ENCODE data around the gene FCN1.

DNA sequence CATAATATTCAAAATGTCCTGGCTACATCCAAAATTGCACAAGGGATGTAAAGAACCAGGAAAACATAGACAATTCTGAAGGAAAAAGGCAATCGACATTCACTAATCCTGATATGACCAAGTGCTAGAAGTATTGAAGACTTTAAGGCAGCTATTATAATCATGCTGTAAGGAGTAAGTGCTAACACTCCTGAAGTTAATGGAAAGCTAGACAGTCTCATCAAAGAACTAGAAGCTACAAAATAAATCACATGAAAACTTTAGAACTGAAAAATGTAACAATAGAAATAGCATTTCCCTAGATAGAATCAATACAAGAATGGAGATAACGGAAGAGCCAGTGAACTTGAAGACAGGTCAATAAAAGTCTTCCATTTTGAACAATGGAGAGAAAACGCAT is 18.5 kb downstream of the FCN1 start:
- TF ChIP-seq, protein P1, sequence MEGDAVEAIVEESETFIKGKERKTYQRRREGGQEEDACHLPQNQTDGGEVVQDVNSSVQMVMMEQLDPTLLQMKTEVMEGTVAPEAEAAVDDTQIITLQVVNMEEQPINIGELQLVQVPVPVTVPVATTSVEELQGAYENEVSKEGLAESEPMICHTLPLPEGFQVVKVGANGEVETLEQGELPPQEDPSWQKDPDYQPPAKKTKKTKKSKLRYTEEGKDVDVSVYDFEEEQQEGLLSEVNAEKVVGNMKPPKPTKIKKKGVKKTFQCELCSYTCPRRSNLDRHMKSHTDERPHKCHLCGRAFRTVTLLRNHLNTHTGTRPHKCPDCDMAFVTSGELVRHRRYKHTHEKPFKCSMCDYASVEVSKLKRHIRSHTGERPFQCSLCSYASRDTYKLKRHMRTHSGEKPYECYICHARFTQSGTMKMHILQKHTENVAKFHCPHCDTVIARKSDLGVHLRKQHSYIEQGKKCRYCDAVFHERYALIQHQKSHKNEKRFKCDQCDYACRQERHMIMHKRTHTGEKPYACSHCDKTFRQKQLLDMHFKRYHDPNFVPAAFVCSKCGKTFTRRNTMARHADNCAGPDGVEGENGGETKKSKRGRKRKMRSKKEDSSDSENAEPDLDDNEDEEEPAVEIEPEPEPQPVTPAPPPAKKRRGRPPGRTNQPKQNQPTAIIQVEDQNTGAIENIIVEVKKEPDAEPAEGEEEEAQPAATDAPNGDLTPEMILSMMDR (IDR thresholded peaks at IDR 0.05; ENCODE audit: low read length), result no peak
- no peak for TF ChIP-seq EZH2 (optimal IDR thresholded peaks at IDR 0.05; ENCODE audit: low read depth, low read length)
